IMR-90 (cell line): ENCODE results near the gene CENPX. TPM values are rescaled to one million over a fixed set of nuclear protein-coding genes. Genes with fewer than 3 reads are reported as not detected.

Source experiments
- ATAC-seq: fragments of 200-7000 bp; cut with Tn5 transposase; 2 replicates; pipeline ENCODE4 v1.9.1; 2020; ENCODE audit warnings: low read depth, mild to moderate bottlenecking, moderate library complexity
- BruUV-seq: library from RNA; stranded (reverse); fragments of 400-500 nt; replicated peaks from 2 replicates; lab custom pipeline; 2021; lab: Mats Ljungman, UMichigan
- CTCF ChIA-PET: fragments of 300-600 bp; formaldehyde crosslinking; extraction: SDS; loops from one replicate; lab custom pipeline; 2021; ENCODE audit warnings: antibody characterized with exemption; lab: Yijun Ruan, JAX
- POLR2A ChIA-PET: fragments of 300-600 bp; sonication (Branson Sonifier 250); formaldehyde crosslinking; loops from one replicate; lab custom pipeline; 2022; ENCODE audit warnings: antibody characterized with exemption; ENCODE audit not compliant: unreplicated experiment; lab: Charles Lee
- DNase-seq: peaks from one replicate; pipeline ENCODE4 v3.0.0; 2013
- H2AFZ ChIP-seq: replicated peaks from 2 replicates; pipeline ENCODE3; 2013; ENCODE audit warnings: low read length, mild to moderate bottlenecking; ENCODE audit not compliant: poor library complexity
- H2AK5ac ChIP-seq: 2 replicates; pipeline ENCODE4 v1.6.1; 2013; ENCODE audit warnings: low read depth, low read length, inconsistent platforms
- H2AK9ac ChIP-seq: replicated peaks from 2 replicates; pipeline ENCODE3; 2013; ENCODE audit warnings: mild to moderate bottlenecking, low read depth, low read length, moderate library complexity; ENCODE audit not compliant: poor library complexity
- H2BK120ac ChIP-seq: 2 replicates; pipeline ENCODE4 v1.6.1; 2013; ENCODE audit warnings: low read depth, low read length, inconsistent platforms
- H2BK15ac ChIP-seq: 3 replicates; pipeline ENCODE4 v1.6.1; 2013; ENCODE audit warnings: low read depth, low read length, inconsistent platforms
- H2BK20ac ChIP-seq: 2 replicates; pipeline ENCODE4 v1.6.1; 2013; ENCODE audit warnings: low read depth, mild to moderate bottlenecking, inconsistent platforms, low read length, moderate library complexity
- H2BK5ac ChIP-seq: 2 replicates; pipeline ENCODE4 v1.6.1; 2013; ENCODE audit warnings: mild to moderate bottlenecking, low read depth, low read length, inconsistent platforms; ENCODE audit not compliant: poor library complexity, severe bottlenecking
- H3K14ac ChIP-seq: replicated peaks from 2 replicates; pipeline ENCODE4 v1.6.1; 2013; ENCODE audit warnings: low read depth, low read length, inconsistent platforms
- H3K18ac ChIP-seq: 2 replicates; pipeline ENCODE4 v1.6.1; 2013; ENCODE audit warnings: low read depth, low read length, control low read depth
- H3K23ac ChIP-seq: 2 replicates; pipeline ENCODE4 v1.6.1; 2013; ENCODE audit warnings: low read depth, low read length, inconsistent platforms
- H3K27ac ChIP-seq: 2 replicates; pipeline ENCODE4 v1.5.1; 2013; ENCODE audit warnings: mild to moderate bottlenecking, control low read depth, low read length; ENCODE audit not compliant: insufficient read depth
- H3K27me3 ChIP-seq: 2 replicates; pipeline ENCODE4 v1.6.1; 2013; ENCODE audit warnings: low read length; ENCODE audit not compliant: control insufficient read depth, insufficient read depth
- H3K36me3 ChIP-seq: 2 replicates; pipeline ENCODE4 v1.6.1; 2013; ENCODE audit warnings: low read length, mixed read lengths; ENCODE audit not compliant: control insufficient read depth, insufficient read depth
- H3K4ac ChIP-seq: 2 replicates; pipeline ENCODE4 v1.6.1; 2013; ENCODE audit warnings: low read depth, low read length, inconsistent platforms
- H3K4me1 ChIP-seq: 2 replicates; pipeline ENCODE4 v1.6.1; 2013; ENCODE audit warnings: low read length, mixed read lengths; ENCODE audit not compliant: control insufficient read depth, insufficient read depth
- H3K4me2 ChIP-seq: 2 replicates; pipeline ENCODE4 v1.6.1; 2013; ENCODE audit warnings: low read depth, mild to moderate bottlenecking, control low read depth, low read length, moderate library complexity
- H3K4me3 ChIP-seq: 2 replicates; pipeline ENCODE4 v1.5.1; 2013; ENCODE audit warnings: low read depth, mild to moderate bottlenecking, control low read depth, low read length, moderate library complexity; ENCODE audit not compliant: insufficient read depth
- H3K56ac ChIP-seq: 2 replicates; pipeline ENCODE4 v1.6.1; 2013; ENCODE audit warnings: low read length, inconsistent platforms; ENCODE audit not compliant: insufficient read depth; ENCODE audit errors: extremely low read depth
- H3K79me1 ChIP-seq, 2 experiments: 2 replicates each; pipeline ENCODE4 v1.6.1; 2013; ENCODE audit warnings: low read length in 2 of 2, inconsistent platforms in 1 of 2, low read depth in 1 of 2
- H3K9ac ChIP-seq: 2 replicates; pipeline ENCODE4 v1.6.1; 2013; ENCODE audit warnings: low read depth, low read length, control low read depth
- H3K9me1 ChIP-seq: 2 replicates; pipeline ENCODE4 v1.6.1; 2013; ENCODE audit warnings: low read length, inconsistent platforms; ENCODE audit not compliant: insufficient read depth
- H3K9me3 ChIP-seq: 2 replicates; pipeline ENCODE4 v1.6.1; 2013; ENCODE audit warnings: low read length; ENCODE audit not compliant: control insufficient read depth, insufficient read depth
- H4K20me1 ChIP-seq: 2 replicates; pipeline ENCODE4 v1.6.1; 2013; ENCODE audit warnings: low read length, inconsistent platforms; ENCODE audit not compliant: insufficient read depth
- H4K5ac ChIP-seq: 2 replicates; pipeline ENCODE4 v1.6.1; 2013; ENCODE audit warnings: mild to moderate bottlenecking, low read depth, low read length, control low read depth
- H4K8ac ChIP-seq, 2 experiments: 2 replicates each; pipeline ENCODE4 v1.6.1; 2013; ENCODE audit warnings: low read depth in 2 of 2, low read length in 2 of 2, control low read depth in 1 of 2, inconsistent platforms in 1 of 2
- H4K91ac ChIP-seq: 2 replicates; pipeline ENCODE4 v1.6.1; 2013; ENCODE audit warnings: low read depth, low read length, inconsistent platforms; ENCODE audit not compliant: insufficient read depth
- BHLHE40 ChIP-seq: fragments of 150-350 bp; IDR thresholded peaks from 2 replicates; pipeline ENCODE4 v1.6.1; 2016; ENCODE audit warnings: mild to moderate bottlenecking, low read depth, low read length
- CEBPB ChIP-seq: IDR thresholded peaks from 2 replicates; pipeline ENCODE4 v1.6.1; 2012; ENCODE audit warnings: low read depth, low read length, improper control_type of control experiment
- CHD1 ChIP-seq: IDR thresholded peaks from 2 replicates; pipeline ENCODE4 v1.6.1; 2012; ENCODE audit warnings: low read depth, low read length, improper control_type of control experiment
- FOS ChIP-seq: fragments of 150-350 bp; IDR thresholded peaks from 2 replicates; pipeline ENCODE4 v1.6.1; 2016; ENCODE audit warnings: low read depth, low read length
- MAFK ChIP-seq: IDR thresholded peaks from 2 replicates; pipeline ENCODE4 v1.6.1; 2012; ENCODE audit warnings: low read depth, low read length, improper control_type of control experiment
- MAZ ChIP-seq: IDR thresholded peaks from 2 replicates; pipeline ENCODE4 v1.6.1; 2012; ENCODE audit warnings: low read depth, mild to moderate bottlenecking, low read length, improper control_type of control experiment, moderate library complexity, borderline replicate concordance
- MXI1 ChIP-seq: IDR thresholded peaks from 2 replicates; pipeline ENCODE4 v1.6.1; 2012; ENCODE audit warnings: low read depth, mild to moderate bottlenecking, low read length, moderate library complexity, borderline replicate concordance
- NFE2L2 ChIP-seq: fragments of 150-350 bp; IDR thresholded peaks from 2 replicates; pipeline ENCODE4 v1.6.1; 2016; ENCODE audit warnings: low read depth, mild to moderate bottlenecking, low read length
- POLR2A ChIP-seq: IDR thresholded peaks from 2 replicates; pipeline ENCODE4 v1.6.1; 2012; ENCODE audit warnings: mild to moderate bottlenecking, low read depth, low read length
- RAD21 ChIP-seq: IDR thresholded peaks from 2 replicates; pipeline ENCODE4 v1.6.1; 2012; ENCODE audit warnings: low read length, improper control_type of control experiment
- RCOR1 ChIP-seq: IDR thresholded peaks from 2 replicates; pipeline ENCODE4 v1.6.1; 2012; ENCODE audit warnings: mild to moderate bottlenecking, low read length, improper control_type of control experiment; ENCODE audit not compliant: insufficient replicate concordance
- RFX5 ChIP-seq: IDR thresholded peaks from 2 replicates; pipeline ENCODE4 v1.8.0; 2012; ENCODE audit warnings: low read depth, mild to moderate bottlenecking, low read length, moderate library complexity
- SMC3 ChIP-seq: fragments of 150-350 bp; IDR thresholded peaks from 2 replicates; pipeline ENCODE4 v1.6.1; 2016; ENCODE audit warnings: low read depth, mild to moderate bottlenecking, antibody characterized with exemption, low read length, moderate library complexity
- WGBS, 2 experiments: methylation state at CpG; one replicate each; pipeline versions ENCODE4 v1.1.5 to v1.1.7; 2013; ENCODE audit warnings: missing lambda C conversion rate in 2 of 2; ENCODE audit not compliant: insufficient read length in 1 of 2; ENCODE audit errors: extremely low coverage in 2 of 2; 5-methylcytosine and 5-hydroxymethylcytosine counted together
- dilution Hi-C: fragments of 300-500 bp; cut with HindIII; formaldehyde crosslinking; loops from one replicate; pipeline ENCODE4 v1.14.3; 2018; ENCODE audit warnings: low sequenced_read_pairs; ENCODE audit not compliant: unreplicated experiment
- in situ Hi-C: fragments of 300-500 bp; cut with MboI; formaldehyde crosslinking; loops from 3 replicates; pipeline ENCODE4 v1.14.3; 2019; ENCODE audit warnings: low sequenced_read_pairs, inconsistent platforms, mixed read lengths
- intact Hi-C: fragments of 100-400 bp; cut with micrococcal nuclease; formaldehyde crosslinking; loops from 2 replicates; pipeline ENCODE4 v1.10.0; 2022
- polyA plus RNA-seq, 3 experiments: library from polyadenylated mRNA; depleted of rRNA; stranded (reverse); fragments of >200 nt; gene quantifications; 2 replicates each; pipeline ENCODE4 v1.2.3, GENCODE V29; 2012; ENCODE audit warnings: low replicate concordance in 1 of 3
- total RNA-seq: library from RNA; depleted of rRNA; stranded (reverse); fragments of >200 nt; gene quantifications from 2 replicates; pipeline ENCODE4 v1.2.3, GENCODE V29; 2012
- TF ChIP-seq, protein P1 (sequence below): fragments of 150-350 bp; IDR thresholded peaks from 2 replicates; pipeline ENCODE4 v1.6.1; 2017; ENCODE audit warnings: mild to moderate bottlenecking, antibody characterized with exemption, low read length, low read depth
- TF ChIP-seq, protein P2 (sequence below): fragments of 150-350 bp; IDR thresholded peaks from 2 replicates; pipeline ENCODE4 v1.6.1; 2016; ENCODE audit warnings: low read depth, mild to moderate bottlenecking, low read length, moderate library complexity, borderline replicate concordance
- TF ChIP-seq, protein P3 (sequence below): conservative IDR thresholded peaks from 2 replicates; pipeline ENCODE4 v1.5.1; 2012; ENCODE audit warnings: mild to moderate bottlenecking, low read depth, low read length, improper control_type of control experiment

Gene CENPX
- total and polyA plus RNA-seq, 2 of the 4 experiments (the other 2 are of a cell fraction): 44.8 to 86.8 TPM

DNA sequence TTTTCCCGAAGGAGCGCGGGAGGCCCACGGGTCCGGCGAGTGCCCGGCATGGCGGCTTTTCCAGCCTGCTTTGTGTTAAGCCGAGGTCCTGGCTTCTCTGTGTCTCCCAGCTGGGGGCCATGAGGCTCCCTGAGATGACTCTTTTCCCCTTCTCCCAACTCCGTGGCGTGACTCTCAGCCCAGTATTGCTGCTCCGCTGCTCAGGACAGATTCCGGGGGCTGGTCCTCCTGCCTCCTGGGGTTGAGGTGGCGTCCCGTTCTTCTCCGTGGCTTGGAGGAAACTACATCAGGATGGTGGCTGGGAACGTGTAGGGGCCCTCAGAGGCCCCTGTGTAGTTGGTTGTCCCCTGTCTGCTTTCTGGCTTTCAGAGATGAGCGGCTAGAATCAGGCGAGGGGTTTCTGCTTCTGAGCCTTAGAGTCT lies 30.0 kb upstream of the CENPX start:
- Histone ChIP-seq H3K23ac (no peak overlapping the region), H3K9ac (peak overlapping the region; percentile 94), H3K27me3 (no peaks in the 10 kb centered on the region), H4K8ac (no peak overlapping the region), H4K20me1 (peaks cover 4% of the 10 kb centered on the region; the same call in 1 of the 2 replicates), H3K4me2 (peak overlapping the region; percentile 93), H2AK5ac (0 out of 2 replicates have a peak overlapping the region, but pooled peaks have one; percentile 23), H2BK15ac (no peak overlapping the region), H3K9me3 (no peaks in the 10 kb centered on the region), H3K79me1 (peaks cover 16 to 45% of the 10 kb centered on the region in 2 experiments), H4K91ac (no peak overlapping the region), H2BK5ac (no peak overlapping the region), H3K27ac (peak overlapping the region; percentile 27), H3K9me1 (peaks cover 5% of the 10 kb centered on the region), H3K4me1 (peaks cover 18% of the 10 kb centered on the region), H2BK120ac (no peak overlapping the region), H2AFZ (no peak overlapping the region), H3K36me3 (peaks cover 59% of the 10 kb centered on the region), H4K5ac (no peak overlapping the region), H3K56ac (no peak overlapping the region), H2AK9ac (peak overlapping the region; percentile 91), H3K14ac (no peak overlapping the region), H3K18ac (no peak overlapping the region), H2BK20ac (no peak overlapping the region), H3K4me3 (peak overlapping the region; percentile 99), H3K4ac (0 out of 2 replicates have a peak overlapping the region, but pooled peaks have one; percentile 9)
- no peak for DNase-seq
- TF ChIP-seq RFX5: no peak
- no peak for TF ChIP-seq NFE2L2
- no peak for TF ChIP-seq RAD21
- TF ChIP-seq, protein P1, sequence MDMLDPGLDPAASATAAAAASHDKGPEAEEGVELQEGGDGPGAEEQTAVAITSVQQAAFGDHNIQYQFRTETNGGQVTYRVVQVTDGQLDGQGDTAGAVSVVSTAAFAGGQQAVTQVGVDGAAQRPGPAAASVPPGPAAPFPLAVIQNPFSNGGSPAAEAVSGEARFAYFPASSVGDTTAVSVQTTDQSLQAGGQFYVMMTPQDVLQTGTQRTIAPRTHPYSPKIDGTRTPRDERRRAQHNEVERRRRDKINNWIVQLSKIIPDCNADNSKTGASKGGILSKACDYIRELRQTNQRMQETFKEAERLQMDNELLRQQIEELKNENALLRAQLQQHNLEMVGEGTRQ: no peak
- TF ChIP-seq MXI1: no peak; the same call in 1 of the 2 replicates
- TF ChIP-seq POLR2A: no peak
- no peak for TF ChIP-seq FOS
- TF ChIP-seq, protein P2, sequence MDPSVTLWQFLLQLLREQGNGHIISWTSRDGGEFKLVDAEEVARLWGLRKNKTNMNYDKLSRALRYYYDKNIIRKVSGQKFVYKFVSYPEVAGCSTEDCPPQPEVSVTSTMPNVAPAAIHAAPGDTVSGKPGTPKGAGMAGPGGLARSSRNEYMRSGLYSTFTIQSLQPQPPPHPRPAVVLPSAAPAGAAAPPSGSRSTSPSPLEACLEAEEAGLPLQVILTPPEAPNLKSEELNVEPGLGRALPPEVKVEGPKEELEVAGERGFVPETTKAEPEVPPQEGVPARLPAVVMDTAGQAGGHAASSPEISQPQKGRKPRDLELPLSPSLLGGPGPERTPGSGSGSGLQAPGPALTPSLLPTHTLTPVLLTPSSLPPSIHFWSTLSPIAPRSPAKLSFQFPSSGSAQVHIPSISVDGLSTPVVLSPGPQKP: no peak
- no peak for TF ChIP-seq CEBPB
- no peak for TF ChIP-seq BHLHE40
- no peak for TF ChIP-seq RCOR1
- no peak for TF ChIP-seq MAZ
- no peak for TF ChIP-seq SMC3
- TF ChIP-seq CHD1: no peak
- no peak for TF ChIP-seq MAFK
- TF ChIP-seq, protein P3, sequence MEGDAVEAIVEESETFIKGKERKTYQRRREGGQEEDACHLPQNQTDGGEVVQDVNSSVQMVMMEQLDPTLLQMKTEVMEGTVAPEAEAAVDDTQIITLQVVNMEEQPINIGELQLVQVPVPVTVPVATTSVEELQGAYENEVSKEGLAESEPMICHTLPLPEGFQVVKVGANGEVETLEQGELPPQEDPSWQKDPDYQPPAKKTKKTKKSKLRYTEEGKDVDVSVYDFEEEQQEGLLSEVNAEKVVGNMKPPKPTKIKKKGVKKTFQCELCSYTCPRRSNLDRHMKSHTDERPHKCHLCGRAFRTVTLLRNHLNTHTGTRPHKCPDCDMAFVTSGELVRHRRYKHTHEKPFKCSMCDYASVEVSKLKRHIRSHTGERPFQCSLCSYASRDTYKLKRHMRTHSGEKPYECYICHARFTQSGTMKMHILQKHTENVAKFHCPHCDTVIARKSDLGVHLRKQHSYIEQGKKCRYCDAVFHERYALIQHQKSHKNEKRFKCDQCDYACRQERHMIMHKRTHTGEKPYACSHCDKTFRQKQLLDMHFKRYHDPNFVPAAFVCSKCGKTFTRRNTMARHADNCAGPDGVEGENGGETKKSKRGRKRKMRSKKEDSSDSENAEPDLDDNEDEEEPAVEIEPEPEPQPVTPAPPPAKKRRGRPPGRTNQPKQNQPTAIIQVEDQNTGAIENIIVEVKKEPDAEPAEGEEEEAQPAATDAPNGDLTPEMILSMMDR: no peak
- dilution Hi-C loops: no loop called here
- ChIA-PET CTCF (no interaction called here), POLR2A (no interaction called here)
- BruUV-seq: no TSS peak
- WGBS, 2 experiments: 2% methylated on average over 8 of the region's 19 CpGs; no CpG with 5 or more reads in 1 of the 2 experiments
- in situ Hi-C loops: no loop called here
- intact Hi-C loops: no loop called here
- ATAC-seq: peak; percentile 4; the same call in 1 of the 2 replicates
